HepG2 (cell line): ENCODE measurements around the gene SIVA1. TPM values are rescaled to one million over a fixed set of nuclear protein-coding genes. Genes with fewer than 3 reads are reported as not detected.

Experiments used
- ATAC-seq: fragments of 200-7000 bp; cut with Tn5 transposase; 3 replicates; pipeline ENCODE4 v1.9.1; 2020; ENCODE audit warnings: mild to moderate bottlenecking, moderate library complexity
- BruUV-seq: library from RNA; stranded (reverse); fragments of 400-500 nt; replicated peaks from 2 replicates; lab custom pipeline; 2021; lab: Mats Ljungman, UMichigan
- CTCF ChIA-PET: fragments of 300-600 bp; formaldehyde crosslinking; extraction: SDS; loops from one replicate; lab custom pipeline; 2021; ENCODE audit warnings: low total read pairs, inconsistent platforms, low intra/inter-chr PET ratio; lab: Yijun Ruan, JAX
- POLR2A ChIA-PET: fragments of 350-600 bp; sonication (Branson Sonifier 250); formaldehyde crosslinking; loops from one replicate; lab custom pipeline; 2020; ENCODE audit warnings: antibody characterized with exemption, inconsistent platforms; lab: Yijun Ruan, JAX
- DNase-seq: peaks from one replicate; pipeline ENCODE4 v3.0.0-alpha.2; 2015; ENCODE audit warnings: low spot score
- FAIRE-seq: peaks from 3 replicates; lab custom pipeline; 2011; peaks lifted over from hg19 to GRCh38; lab: Jason Lieb, UNC
- H2AFZ ChIP-seq: one replicate; pipeline ENCODE4 v1.6.1; 2011; ENCODE audit warnings: low read length, inconsistent platforms
- H3K27ac ChIP-seq: fragments of 300-600 bp; 3 replicates; pipeline ENCODE4 v1.8.0; 2011; ENCODE audit warnings: mixed run types, mild to moderate bottlenecking, mixed read lengths, low read length, inconsistent platforms; ENCODE audit not compliant: insufficient read depth; ENCODE audit errors: extremely low read length
- H3K27me3 ChIP-seq, 2 experiments: fragments of 200-600 bp in 1 of 2; 2 replicates in 1 of 2; 3 replicates in 1 of 2; pipeline versions ENCODE4 v1.6.0 to v1.8.0; 2011; ENCODE audit warnings: low read length in 2 of 2, mild to moderate bottlenecking in 2 of 2, moderate library complexity in 2 of 2, inconsistent platforms in 1 of 2; ENCODE audit not compliant: insufficient read depth in 2 of 2, control insufficient read depth in 1 of 2
- H3K36me3 ChIP-seq, 2 experiments: fragments of 200-600 bp in 1 of 2; replicated peaks in 1 of 2; 2 replicates in 1 of 2; 3 replicates in 1 of 2; pipeline versions ENCODE4 v1.5.1 to v1.8.0; 2011; ENCODE audit warnings: low read length in 2 of 2, inconsistent platforms in 1 of 2; ENCODE audit not compliant: insufficient read depth in 2 of 2, control insufficient read depth in 1 of 2
- H3K4me1 ChIP-seq: 2 replicates; pipeline ENCODE4 v1.5.1; 2012; ENCODE audit warnings: low read length, inconsistent platforms; ENCODE audit not compliant: insufficient read depth
- H3K4me2 ChIP-seq: 2 replicates; pipeline ENCODE4 v1.6.0; 2011; ENCODE audit warnings: low read depth, low read length, inconsistent platforms
- H3K4me3 ChIP-seq, 3 experiments: fragments of 200-600 bp in 1 of 3; sonication (generic), shearing (Covaris generic) in 1 of 3; replicated peaks in 1 of 3; 2 replicates each; pipeline ENCODE4 v1.5.1; 2011 to 2016; ENCODE audit warnings: low read length in 3 of 3, inconsistent platforms in 2 of 3, low read depth in 2 of 3, mild to moderate bottlenecking in 2 of 3, control low read depth in 1 of 3, mixed read lengths in 1 of 3; ENCODE audit not compliant: insufficient read depth in 1 of 3
- H3K79me2 ChIP-seq: one replicate; pipeline ENCODE4 v1.6.1; 2011; ENCODE audit warnings: low read length, inconsistent platforms; ENCODE audit not compliant: insufficient read depth
- H3K9ac ChIP-seq: 2 replicates; pipeline ENCODE4 v1.6.0; 2011; ENCODE audit warnings: mild to moderate bottlenecking, low read depth, low read length, inconsistent platforms; ENCODE audit not compliant: insufficient read depth
- H3K9me3 ChIP-seq: 2 replicates; pipeline ENCODE4 v1.5.1; 2012; ENCODE audit warnings: mild to moderate bottlenecking, low read length
- H4K20me1 ChIP-seq: 2 replicates; pipeline ENCODE4 v1.6.0; 2011; ENCODE audit warnings: inconsistent platforms, mild to moderate bottlenecking, low read length, moderate library complexity; ENCODE audit not compliant: insufficient read depth
- AGO2 ChIP-seq: fragments of 200-400 bp; formaldehyde crosslinking; optimal IDR thresholded peaks from 2 replicates; pipeline ENCODE3; 2017; ENCODE audit warnings: mild to moderate bottlenecking, low read depth, low read length, moderate library complexity
- POLR2G ChIP-seq: fragments of 200-400 bp; formaldehyde crosslinking; IDR thresholded peaks from 2 replicates; pipeline ENCODE4 v1.6.1; 2018; ENCODE audit warnings: mild to moderate bottlenecking, low read depth, low read length, moderate library complexity
- ZC3H13 ChIP-seq: sonication (generic); formaldehyde crosslinking; IDR thresholded peaks from 2 replicates; pipeline ENCODE4 v1.8.1; 2023; ENCODE audit warnings: mild to moderate bottlenecking, missing genetic modification reagents, moderate library complexity
- ZNF687 ChIP-seq: sonication (generic); formaldehyde crosslinking; IDR thresholded peaks from 2 replicates; pipeline ENCODE4 v1.5.1; 2020; ENCODE audit warnings: mild to moderate bottlenecking, missing genetic modification reagents, moderate library complexity
- WGBS: methylation state at CpG from one replicate; pipeline ENCODE4 v1.1.6; 2017; ENCODE audit warnings: low lambda C conversion rate; 5-methylcytosine and 5-hydroxymethylcytosine counted together
- in situ Hi-C: cut with HindIII; loops from 2 replicates; pipeline ENCODE4 v1.10.0; 2017; ENCODE audit warnings: low pct_unique_long_range_greater_than_20kb; ENCODE audit not compliant: extremely low pct_ligation_motif_present
- intact Hi-C: fragments of 100-400 bp; cut with micrococcal nuclease; formaldehyde crosslinking; loops from one replicate; pipeline ENCODE4 v1.10.0; 2022; ENCODE audit not compliant: unreplicated experiment
- polyA plus RNA-seq, 8 experiments: library from polyadenylated mRNA; depleted of rRNA in 3 of 8; stranded (reverse) in 7 of 8; unstranded in 1 of 8; fragments of >200 nt; fragmentation: Illumina TruSeq in 4 of 8; extraction: Trizol in 4 of 8; gene quantifications; 2 replicates each; pipeline versions ENCODE4 v1.2.1 to v1.2.3, GENCODE V29; 2011 to 2016; ENCODE audit warnings: low read depth in 4 of 8, missing spikeins in 1 of 8, mixed read lengths in 1 of 8; ENCODE audit not compliant: insufficient read depth in 1 of 8
- total RNA-seq, 5 experiments: library from RNA; depleted of rRNA; stranded (reverse); fragments of >200 nt; fragmentation: Illumina TruSeq; extraction: Trizol; gene quantifications; 2 replicates each; pipeline ENCODE4 v1.2.3, GENCODE V29; 2016; ENCODE audit warnings: low read depth in 1 of 5
- TF ChIP-seq, protein P1 (sequence below): sonication (generic); formaldehyde crosslinking; IDR thresholded peaks from 2 replicates; pipeline ENCODE4 v1.8.0; 2022; ENCODE audit warnings: missing genetic modification reagents, low read depth, mild to moderate bottlenecking, borderline replicate concordance

The SIVA1 gene
- total and polyA plus RNA-seq, 2 of the 13 experiments (the other 11 are each of a cell fraction or from before 2014, with no cell fraction given), result 123 to 186 TPM

- DNase-seq (no peak), FAIRE-seq (no peak), ATAC-seq (peak; percentile 6)
- no TSS peak for BruUV-seq
- Histone ChIP-seq H3K9ac (no peak overlapping the region), H3K36me3 (no peaks in the 10 kb centered on the region), H3K4me1 (peaks cover 37% of the 10 kb centered on the region), H3K9me3 (no peaks in the 10 kb centered on the region), H3K27me3 (no peaks in the 10 kb centered on the region), H3K4me2 (no peak overlapping the region), H4K20me1 (peaks cover 7% of the 10 kb centered on the region; the same call in 1 of the 2 replicates), H3K79me2 (no peaks in the 10 kb centered on the region), H3K4me3 (no peak overlapping the region), H3K27ac (no peak overlapping the region), H2AFZ (no peak overlapping the region)
- intact Hi-C loops (no loop called here), in situ Hi-C loops (no loop called here)
- CTCF ChIA-PET, result no interaction called here
- POLR2A ChIA-PET, result no interaction called here
- TF ChIP-seq POLR2G, result peak; percentile 22; the same call in 1 of the 2 replicates
- TF ChIP-seq ZC3H13 (CRISPR knock-in tag), result peak; percentile 32; the same call in 1 of the 2 replicates
- TF ChIP-seq, protein P1, sequence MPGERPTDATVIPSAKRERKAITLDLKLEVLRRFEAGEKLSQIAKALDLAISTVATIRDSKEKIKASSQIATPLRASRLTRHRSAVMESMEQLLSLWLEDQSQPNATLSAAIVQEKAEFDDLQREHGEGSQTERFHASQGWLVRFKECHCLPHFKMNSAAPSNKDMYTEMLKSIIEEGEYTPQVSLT, result no peak
- TF ChIP-seq AGO2, result peak; percentile 85
- peak; percentile 13; the same call in 1 of the 2 replicates for TF ChIP-seq ZNF687
- WGBS, result 75% methylated on average over 9 of the region's 18 CpGs
Observed at GRCh38 chr14:104804481-104805325, 51.8 kb downstream of the SIVA1 start.
